ENCODE data around the gene TMEM40.
A peak's percentile ranks its signal among the peaks of the same experiment; 100 is the strongest.

Gene TMEM40

GRCh38 chr3:12775226-12775625 lies 16.2 kb upstream of the TMEM40 start:
- DNase-seq: no peak

- no peak for DNase-seq
These were observed 15.6 kb upstream of the TMEM40 start for GRCh38 chr3:12774619-12775018.

GRCh38 chr3:12773710-12774086 lies 14.6 kb upstream of the TMEM40 start:
- no peak for DNase-seq

GRCh38 chr3:12773030-12773709 lies 14.1 kb upstream of the TMEM40 start:
- DNase-seq: no peak

GRCh38 chr3:12772462-12772861 lies 13.4 kb upstream of the TMEM40 start:
- no peak for DNase-seq

- DNase-seq: no peak
These were observed 12.2 kb upstream of the TMEM40 start for GRCh38 chr3:12771236-12771635.

GRCh38 chr3:12769761-12770160 lies 10.7 kb upstream of the TMEM40 start:
- no peak for DNase-seq

GRCh38 chr3:12768579-12769527 lies 9.8 kb upstream of the TMEM40 start:
- DNase-seq: no peak

- DNase-seq: no peak
These were observed 7.5 kb upstream of the TMEM40 start for GRCh38 chr3:12766541-12766940.

GRCh38 chr3:12764171-12764776 lies 5.2 kb upstream of the TMEM40 start:
- no peak for DNase-seq

GRCh38 chr3:12759693-12760565 lies 870 bp upstream of the TMEM40 start:
- DNase-seq: no peak

- DNase-seq: no peak
These were observed 856 bp downstream of the TMEM40 start for GRCh38 chr3:12758025-12758781.

GRCh38 chr3:12756635-12757034 lies 2.4 kb downstream of the TMEM40 start:
- DNase-seq: no peak

- DNase-seq: no peak
These were observed 2.9 kb downstream of the TMEM40 start for GRCh38 chr3:12756175-12756574.

GRCh38 chr3:12755754-12756153 lies 3.3 kb downstream of the TMEM40 start:
- DNase-seq: no peak

GRCh38 chr3:12754313-12754712 lies 4.7 kb downstream of the TMEM40 start:
- no peak for DNase-seq

- DNase-seq: no peak
These were observed 5.6 kb downstream of the TMEM40 start for GRCh38 chr3:12753275-12754028.

GRCh38 chr3:12752809-12753208 lies 6.2 kb downstream of the TMEM40 start:
- DNase-seq: no peak

GRCh38 chr3:12752102-12752501 lies 7.0 kb downstream of the TMEM40 start:
- no peak for DNase-seq

- DNase-seq: no peak
These were observed 7.5 kb downstream of the TMEM40 start for GRCh38 chr3:12751571-12751970.

GRCh38 chr3:12750658-12751071 lies 8.4 kb downstream of the TMEM40 start:
- DNase-seq: peak; percentile 66
